DMS153 treated with DMSO at 0.1 percent for 48 hours (cell line): Measurements from ENCODE around the gene TM4SF5.
"Not testable (repeated sequence)": the region's sequence is repeated elsewhere in the genome, so short reads cannot be mapped to it uniquely, and the experiment has no call there.

Source experiments
- DNase-seq: peaks from one replicate; lab custom pipeline; 2025; ENCODE audit not compliant: unreplicated experiment; lab: John Stamatoyannopoulos, UW

TM4SF5 gene

DNA sequence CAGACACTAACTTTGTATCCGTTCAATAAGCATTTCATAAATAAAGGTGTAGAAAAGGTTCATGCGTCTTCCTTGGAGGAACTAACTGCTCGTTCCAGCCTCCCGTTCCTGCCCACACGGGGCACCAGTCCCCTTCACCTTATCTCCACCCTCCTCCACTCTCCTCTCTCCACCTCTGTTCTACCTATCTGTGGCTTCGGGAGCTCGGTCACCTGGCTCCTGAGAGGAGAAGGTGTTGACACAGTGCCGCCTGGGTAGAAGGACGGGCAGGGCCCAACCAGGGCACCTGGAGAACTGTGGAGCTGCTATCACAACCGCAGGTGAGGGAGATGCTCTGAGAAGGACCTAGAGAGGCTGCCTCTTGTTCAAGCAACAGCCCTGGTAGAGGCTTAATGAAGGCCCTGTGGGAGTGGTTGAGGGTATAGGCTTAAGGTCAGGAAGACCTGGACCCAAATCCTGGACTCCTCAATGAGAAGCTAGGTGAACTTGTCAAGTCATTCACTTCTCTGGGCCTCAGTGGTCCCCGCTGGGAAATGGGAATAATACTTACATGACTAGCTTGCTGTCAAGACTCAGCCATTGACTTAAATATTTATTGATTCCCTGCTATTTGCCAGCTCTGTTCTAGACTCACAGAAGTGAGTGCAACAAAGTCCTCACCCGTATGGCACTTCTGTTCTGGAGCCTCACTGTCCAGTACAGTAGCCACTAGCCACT is 51.8 kb downstream of the TM4SF5 start:
- no peak for DNase-seq

DNA sequence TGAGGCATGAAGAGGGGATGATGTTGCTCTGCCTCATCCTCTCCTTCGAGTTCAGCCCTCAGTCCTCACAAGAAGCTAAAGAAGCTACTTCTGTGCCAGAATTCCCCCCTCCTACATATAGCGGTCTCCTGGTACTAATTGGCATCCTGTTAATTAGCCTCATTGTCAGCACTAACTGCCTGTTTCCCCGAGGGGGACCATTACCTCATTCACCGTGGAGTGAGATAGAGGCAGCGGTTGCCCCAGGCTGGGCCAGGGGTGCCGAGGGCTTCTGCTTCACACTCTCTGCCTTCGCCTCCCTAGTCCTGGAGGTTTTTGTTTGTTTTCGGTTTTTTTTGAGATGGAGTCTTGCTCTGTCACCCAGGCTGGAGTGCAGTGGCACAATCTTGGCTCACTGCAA is 55.7 kb downstream of the TM4SF5 start:
- no peak for DNase-seq

DNA sequence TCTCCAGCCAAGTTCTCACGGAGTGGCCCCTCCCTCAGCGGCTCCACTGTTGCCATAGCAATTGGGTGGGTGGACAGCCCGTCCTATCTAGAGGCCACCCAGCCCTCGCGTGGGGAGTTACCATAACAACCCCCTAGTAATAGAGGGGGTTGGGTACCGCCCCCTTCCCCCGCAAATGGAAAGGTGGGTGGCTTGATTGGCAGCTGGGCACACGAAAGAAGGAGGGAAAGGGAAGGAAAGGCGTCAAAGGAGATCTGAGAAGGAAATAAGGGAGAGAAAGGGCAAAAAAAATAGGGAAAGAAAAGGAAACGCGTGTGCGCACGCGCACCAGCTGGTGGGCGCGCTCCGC is 61.1 kb downstream of the TM4SF5 start:
- DNase-seq = not testable (repeated sequence)
